H9 (cell line): ENCODE results near the gene ETFA. TPM values are rescaled to one million over a fixed set of nuclear protein-coding genes. Genes with fewer than 3 reads are reported as not detected.

Experiments used
- DNase-seq: peaks from one replicate; pipeline ENCODE4 v3.0.0-alpha.2; 2017
- H2AFZ ChIP-seq: one replicate; pipeline ENCODE4 v1.6.1; 2013; ENCODE audit warnings: mild to moderate bottlenecking, low read length, control low read depth, moderate library complexity
- H2AK5ac ChIP-seq: 2 replicates; pipeline ENCODE4 v1.6.1; 2013; ENCODE audit warnings: low read length, control low read depth, mixed read lengths; ENCODE audit not compliant: insufficient read length
- H2BK120ac ChIP-seq: one replicate; pipeline ENCODE4 v1.6.1; 2013; ENCODE audit warnings: low read depth, mild to moderate bottlenecking, low read length, control low read depth, inconsistent platforms; ENCODE audit not compliant: poor library complexity, severe bottlenecking
- H2BK12ac ChIP-seq: 2 replicates; pipeline ENCODE4 v1.6.1; 2013; ENCODE audit warnings: low read length, control low read depth, mixed read lengths, low read depth; ENCODE audit not compliant: insufficient read length
- H2BK15ac ChIP-seq: 2 replicates; pipeline ENCODE4 v1.6.1; 2013; ENCODE audit warnings: low read depth, low read length, control low read depth
- H2BK20ac ChIP-seq: one replicate; pipeline ENCODE4 v1.6.1; 2013; ENCODE audit warnings: low read depth, mild to moderate bottlenecking, low read length, control low read depth, inconsistent platforms; ENCODE audit not compliant: poor library complexity, severe bottlenecking
- H2BK5ac ChIP-seq: 2 replicates; pipeline ENCODE4 v1.6.1; 2013; ENCODE audit warnings: low read length, control low read depth, mixed read lengths; ENCODE audit not compliant: insufficient read length
- H3K14ac ChIP-seq: 2 replicates; pipeline ENCODE4 v1.6.1; 2013; ENCODE audit warnings: low read length, control low read depth; ENCODE audit not compliant: insufficient read depth
- H3K18ac ChIP-seq: 2 replicates; pipeline ENCODE4 v1.6.1; 2013; ENCODE audit warnings: low read depth, mild to moderate bottlenecking, mixed read lengths, low read length, control low read depth; ENCODE audit not compliant: insufficient read length
- H3K23ac ChIP-seq: 2 replicates; pipeline ENCODE4 v1.6.1; 2013; ENCODE audit warnings: low read length, control low read depth, mixed read lengths, low read depth; ENCODE audit not compliant: insufficient read length
- H3K23me2 ChIP-seq: 2 replicates; pipeline ENCODE4 v1.6.1; 2013; ENCODE audit warnings: low read depth, mild to moderate bottlenecking, mixed read lengths, low read length, control low read depth; ENCODE audit not compliant: insufficient read length, poor library complexity, severe bottlenecking
- H3K27ac ChIP-seq: 2 replicates; pipeline ENCODE4 v1.5.1; 2013; ENCODE audit warnings: low read length, control low read depth, mixed read lengths, low read depth; ENCODE audit not compliant: insufficient read length
- H3K27me3 ChIP-seq: 2 replicates; pipeline ENCODE4 v1.6.1; 2013; ENCODE audit warnings: low read length, control low read depth, inconsistent platforms; ENCODE audit not compliant: insufficient read depth
- H3K4ac ChIP-seq: 2 replicates; pipeline ENCODE4 v1.6.1; 2013; ENCODE audit warnings: low read depth, mild to moderate bottlenecking, control low read depth, inconsistent platforms, low read length, moderate library complexity
- H3K4me1 ChIP-seq: 2 replicates; pipeline ENCODE4 v1.6.1; 2013; ENCODE audit warnings: low read length, control low read depth, inconsistent platforms; ENCODE audit not compliant: insufficient read depth
- H3K4me2 ChIP-seq: 2 replicates; pipeline ENCODE4 v1.6.1; 2013; ENCODE audit warnings: low read length, control low read depth, mixed read lengths; ENCODE audit not compliant: insufficient read length, insufficient read depth
- H3K56ac ChIP-seq: 2 replicates; pipeline ENCODE4 v1.6.1; 2013; ENCODE audit warnings: low read depth, mild to moderate bottlenecking, mixed read lengths, low read length, control low read depth; ENCODE audit not compliant: insufficient read length
- H3K79me1 ChIP-seq: 2 replicates; pipeline ENCODE4 v1.6.1; 2013; ENCODE audit warnings: low read depth, mild to moderate bottlenecking, moderate library complexity, low read length, control low read depth, inconsistent platforms; ENCODE audit not compliant: insufficient read depth, poor library complexity, severe bottlenecking
- H3K79me2 ChIP-seq: 2 replicates; pipeline ENCODE4 v1.6.1; 2013; ENCODE audit warnings: low read length, control low read depth, inconsistent platforms; ENCODE audit not compliant: insufficient read depth
- H3K9ac ChIP-seq: 2 replicates; pipeline ENCODE4 v1.6.1; 2013; ENCODE audit warnings: low read length, control low read depth, mixed read lengths; ENCODE audit not compliant: insufficient read length; ENCODE audit errors: extremely low read depth
- H3K9me3 ChIP-seq: one replicate; pipeline ENCODE4 v1.6.1; 2013; ENCODE audit warnings: low read depth, low read length, inconsistent platforms; ENCODE audit not compliant: control insufficient read depth
- H3T11ph ChIP-seq: one replicate; pipeline ENCODE4 v1.6.1; 2013; ENCODE audit warnings: mild to moderate bottlenecking, low read length, control low read depth, inconsistent platforms
- H4K20me1 ChIP-seq: one replicate; pipeline ENCODE4 v1.6.1; 2013; ENCODE audit not compliant: control insufficient read depth, insufficient read length, insufficient read depth
- H4K5ac ChIP-seq: 2 replicates; pipeline ENCODE4 v1.6.1; 2013; ENCODE audit warnings: low read depth, mild to moderate bottlenecking, mixed read lengths, low read length, control low read depth; ENCODE audit not compliant: insufficient read length
- H4K8ac ChIP-seq: replicated peaks from 2 replicates; pipeline ENCODE4 v1.6.1; 2013; ENCODE audit warnings: low read length, control low read depth, mixed read lengths, low read depth; ENCODE audit not compliant: insufficient read length
- H4K91ac ChIP-seq: 2 replicates; pipeline ENCODE4 v1.6.1; 2013; ENCODE audit warnings: low read depth, mild to moderate bottlenecking, moderate library complexity, mixed read lengths, low read length, control low read depth; ENCODE audit not compliant: insufficient read length
- H3K27ac Mint-ChIP-seq, 3 experiments: 2 replicates in 2 of 3; 3 replicates in 1 of 3; pipeline ENCODE4 v1.8.0; 2020 to 2021; ENCODE audit warnings: mixed read lengths in 3 of 3, mild to moderate bottlenecking in 1 of 3, moderate library complexity in 1 of 3
- H3K27me3 Mint-ChIP-seq: 2 replicates; pipeline ENCODE4 v1.8.0; 2021; ENCODE audit warnings: low read depth, mild to moderate bottlenecking, moderate library complexity, mixed read lengths
- H3K36me3 Mint-ChIP-seq, 3 experiments: 2 replicates in 2 of 3; 3 replicates in 1 of 3; pipeline ENCODE4 v1.8.0; 2020 to 2021; ENCODE audit warnings: low read depth in 3 of 3, mixed read lengths in 3 of 3; ENCODE audit not compliant: insufficient read depth in 1 of 3
- H3K4me1 Mint-ChIP-seq, 2 experiments: 2 replicates each; pipeline ENCODE4 v1.8.0; 2020; ENCODE audit warnings: mixed read lengths in 2 of 2
- H3K4me3 Mint-ChIP-seq, 2 experiments: 2 replicates in 1 of 2; 3 replicates in 1 of 2; pipeline ENCODE4 v1.8.0; 2020 to 2021; ENCODE audit warnings: mild to moderate bottlenecking in 2 of 2, mixed read lengths in 2 of 2, moderate library complexity in 1 of 2
- H3K9me3 Mint-ChIP-seq, 2 experiments: 2 replicates in 1 of 2; 3 replicates in 1 of 2; pipeline ENCODE4 v1.8.0; 2020; ENCODE audit warnings: mild to moderate bottlenecking in 2 of 2, mixed read lengths in 2 of 2, moderate library complexity in 1 of 2
- WGBS: extraction: QIAGEN DNeasy Blood & Tissue Kit; methylation state at CpG from one replicate; pipeline ENCODE4 v1.1.7; 2013; ENCODE audit warnings: missing lambda C conversion rate, low lambda C conversion rate, mixed read lengths; ENCODE audit not compliant: insufficient read length; ENCODE audit errors: extremely low coverage; 5-methylcytosine and 5-hydroxymethylcytosine counted together
- total RNA-seq: library from RNA; stranded (reverse); gene quantifications from 2 replicates; pipeline ENCODE4 v1.2.1, GENCODE V29; 2021
- TF ChIP-seq, protein P1 (sequence below): fragments of 200-600 bp; sonication (generic); conservative IDR thresholded peaks from 3 replicates; pipeline ENCODE4 v1.8.0; 2021; ENCODE audit warnings: antibody characterized with exemption, mild to moderate bottlenecking

Gene ETFA
- total RNA-seq, 1 experiment from 2014 or later = 109 TPM

DNA sequence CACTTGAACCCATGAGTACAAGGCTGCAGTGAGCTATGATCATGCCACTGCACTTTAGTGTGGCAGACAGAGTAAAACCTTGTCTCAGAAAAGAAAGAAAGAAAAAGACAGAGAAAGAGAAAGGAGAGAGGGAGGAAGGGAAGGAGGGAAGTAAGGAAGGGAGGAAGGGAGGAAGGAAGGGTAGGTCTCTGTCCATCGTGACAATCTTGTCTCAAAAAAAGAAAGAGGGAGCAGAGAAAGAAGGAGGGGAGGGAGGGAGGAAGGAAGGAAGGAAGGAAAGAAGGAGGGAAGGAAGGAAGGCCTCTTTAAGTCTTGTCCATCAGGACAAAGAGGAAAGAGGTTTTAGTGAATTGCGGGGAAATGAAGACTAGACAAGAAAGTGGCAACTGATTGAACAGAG is 122.2 kb downstream of the ETFA start:
- TF ChIP-seq, protein P1, sequence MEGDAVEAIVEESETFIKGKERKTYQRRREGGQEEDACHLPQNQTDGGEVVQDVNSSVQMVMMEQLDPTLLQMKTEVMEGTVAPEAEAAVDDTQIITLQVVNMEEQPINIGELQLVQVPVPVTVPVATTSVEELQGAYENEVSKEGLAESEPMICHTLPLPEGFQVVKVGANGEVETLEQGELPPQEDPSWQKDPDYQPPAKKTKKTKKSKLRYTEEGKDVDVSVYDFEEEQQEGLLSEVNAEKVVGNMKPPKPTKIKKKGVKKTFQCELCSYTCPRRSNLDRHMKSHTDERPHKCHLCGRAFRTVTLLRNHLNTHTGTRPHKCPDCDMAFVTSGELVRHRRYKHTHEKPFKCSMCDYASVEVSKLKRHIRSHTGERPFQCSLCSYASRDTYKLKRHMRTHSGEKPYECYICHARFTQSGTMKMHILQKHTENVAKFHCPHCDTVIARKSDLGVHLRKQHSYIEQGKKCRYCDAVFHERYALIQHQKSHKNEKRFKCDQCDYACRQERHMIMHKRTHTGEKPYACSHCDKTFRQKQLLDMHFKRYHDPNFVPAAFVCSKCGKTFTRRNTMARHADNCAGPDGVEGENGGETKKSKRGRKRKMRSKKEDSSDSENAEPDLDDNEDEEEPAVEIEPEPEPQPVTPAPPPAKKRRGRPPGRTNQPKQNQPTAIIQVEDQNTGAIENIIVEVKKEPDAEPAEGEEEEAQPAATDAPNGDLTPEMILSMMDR = no peak
- no peaks in the 10 kb centered on the region for H3K9me3 ChIP-seq
- no peak overlapping the region for H2AK5ac ChIP-seq
- H3K27me3 ChIP-seq = no peaks in the 10 kb centered on the region
- H2BK5ac ChIP-seq = no peak overlapping the region
- no peaks in the 10 kb centered on the region for H3K79me1 ChIP-seq
- no peak overlapping the region for H3K14ac ChIP-seq
- no peaks in the 10 kb centered on the region for H3K79me2 ChIP-seq
- no peak overlapping the region for H2BK15ac ChIP-seq
- no peak overlapping the region for H4K5ac ChIP-seq
- no CpG with 5 or more reads among the region's 2 CpGs for WGBS
- H3K56ac ChIP-seq = no peak overlapping the region
- no peak overlapping the region for H2AFZ ChIP-seq
- H3K4me2 ChIP-seq = no peak overlapping the region
- no peak overlapping the region for H3K9ac ChIP-seq
- H4K20me1 ChIP-seq = no peaks in the 10 kb centered on the region
- no peak overlapping the region for H2BK12ac ChIP-seq
- peaks cover 0 to 1% (median 0%) of the 10 kb centered on the region in 3 experiments; a peak in 2 of 7 replicates for H3K36me3 Mint-ChIP-seq
- no peak overlapping the region for H2BK20ac ChIP-seq
- H3K18ac ChIP-seq = no peak overlapping the region
- H3K4ac ChIP-seq = no peak overlapping the region
- no peak overlapping the region for H4K91ac ChIP-seq
- H3K4me3 Mint-ChIP-seq = no peak overlapping the region
- H4K8ac ChIP-seq = no peak overlapping the region
- no peak overlapping the region for H3K23ac ChIP-seq
- no peak for DNase-seq
- H3K27ac ChIP-seq = no peak overlapping the region
- H3K23me2 ChIP-seq = peaks cover 3% of the 10 kb centered on the region
- H3T11ph ChIP-seq = no peak overlapping the region
- no peak overlapping the region for H2BK120ac ChIP-seq
- H3K27me3 Mint-ChIP-seq = peaks cover 37% of the 10 kb centered on the region
- H3K4me1 Mint-ChIP-seq = peaks cover 11 to 13% of the 10 kb centered on the region in 2 experiments
- no peak overlapping the region for H3K27ac Mint-ChIP-seq
- H3K9me3 Mint-ChIP-seq = no peaks in the 10 kb centered on the region
- no peaks in the 10 kb centered on the region for H3K4me1 ChIP-seq
